GM21515 (cell line): ENCODE results near the gene PIK3CA.
A peak's percentile ranks its signal among the peaks of the same experiment; 100 is the strongest.
"Not testable (repeated sequence)": the region's sequence is repeated elsewhere in the genome, so short reads cannot be mapped to it uniquely, and the experiment has no call there.

Source experiments
- ATAC-seq: cut with Tn5 transposase; IDR thresholded peaks from one replicate; pipeline ENCODE4 v1.9.1; 2021; ENCODE audit not compliant: unreplicated experiment

The PIK3CA gene

DNA sequence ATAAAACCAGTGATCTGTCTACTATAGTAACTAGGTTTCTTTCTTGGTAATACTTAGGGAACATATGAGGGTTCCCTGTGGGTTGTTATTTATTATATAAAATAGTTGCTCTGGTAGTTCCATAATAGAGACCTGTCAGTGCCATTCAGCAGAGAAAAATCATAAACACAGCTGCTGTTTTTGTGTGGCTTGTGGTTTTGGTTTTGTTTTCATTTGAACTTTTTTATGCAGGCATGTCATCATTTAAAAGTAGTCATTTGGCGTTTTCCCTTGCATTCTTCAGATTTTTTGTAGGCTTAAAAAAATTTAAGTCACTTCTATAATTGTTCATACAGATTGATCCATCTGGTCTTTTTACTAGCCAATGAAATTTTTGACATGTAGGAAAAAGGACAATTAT, 47.9 kb downstream of the PIK3CA start:
- peak; percentile 94 for ATAC-seq

DNA sequence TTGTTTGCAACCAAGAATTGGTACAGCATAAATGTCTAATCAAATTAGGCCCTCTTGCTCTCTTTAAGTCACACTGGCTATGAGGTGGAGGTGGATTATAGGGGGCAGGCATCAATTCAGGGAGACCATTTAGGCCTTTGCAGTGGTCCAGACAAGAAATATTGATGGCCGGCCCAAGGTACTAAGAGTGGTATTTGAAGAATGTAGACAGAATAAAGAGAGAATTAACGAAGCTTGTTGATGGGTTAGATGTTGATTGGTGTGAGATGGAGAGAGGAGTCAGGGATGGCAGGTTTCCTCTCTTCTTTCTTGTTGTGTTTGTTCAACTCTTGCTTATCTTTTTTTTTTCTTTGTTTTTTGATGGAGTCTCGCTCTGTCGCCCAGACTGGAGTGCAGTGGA, 48.5 kb downstream of the PIK3CA start:
- ATAC-seq: no peak

DNA sequence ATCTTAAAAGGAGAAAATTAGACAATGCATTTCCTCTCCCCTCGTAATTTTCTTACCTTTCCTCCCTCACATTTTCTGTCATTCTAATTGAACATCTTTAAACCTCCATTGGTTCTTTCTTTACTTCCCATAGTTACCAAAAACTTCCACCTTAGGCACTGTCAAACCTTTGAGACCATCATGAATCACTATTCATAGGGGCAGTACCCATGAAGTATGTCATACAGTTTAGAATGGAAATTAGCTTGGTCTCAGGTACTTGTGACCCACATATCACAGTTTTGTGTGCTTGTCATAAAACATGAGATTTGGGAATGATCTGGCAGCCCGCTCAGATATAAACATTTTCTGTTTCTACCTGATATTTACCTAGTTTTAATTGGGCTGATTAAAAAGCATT, 52.6 kb downstream of the PIK3CA start:
- ATAC-seq: no peak

DNA sequence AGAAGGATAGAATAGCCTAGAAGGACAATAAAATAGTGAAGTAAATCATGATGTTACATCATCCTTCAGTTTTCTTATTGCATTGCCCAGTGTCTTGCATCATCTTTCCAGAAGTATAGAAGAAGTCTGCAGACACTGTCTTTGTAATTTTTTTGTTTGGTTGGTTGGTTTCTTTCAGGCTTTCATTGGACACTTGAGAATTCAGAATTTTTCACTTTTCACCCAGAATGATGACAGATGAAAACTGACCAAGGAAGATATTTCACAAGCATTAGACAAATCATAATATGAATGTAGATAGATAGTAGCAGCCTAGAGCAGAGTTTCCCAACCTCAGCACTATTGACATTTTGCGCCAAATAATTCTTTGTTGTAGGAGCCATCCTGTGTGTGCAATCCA, 67.4 kb downstream of the PIK3CA start:
- not testable (repeated sequence) for ATAC-seq

DNA sequence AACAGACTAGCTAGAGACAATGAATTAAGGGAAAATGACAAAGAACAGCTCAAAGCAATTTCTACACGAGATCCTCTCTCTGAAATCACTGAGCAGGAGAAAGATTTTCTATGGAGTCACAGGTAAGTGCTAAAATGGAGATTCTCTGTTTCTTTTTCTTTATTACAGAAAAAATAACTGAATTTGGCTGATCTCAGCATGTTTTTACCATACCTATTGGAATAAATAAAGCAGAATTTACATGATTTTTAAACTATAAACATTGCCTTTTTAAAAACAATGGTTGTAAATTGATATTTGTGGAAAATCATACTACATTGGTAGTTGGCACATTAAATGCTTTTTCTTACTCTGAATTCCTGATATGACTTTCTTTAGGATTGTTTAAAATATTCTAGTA, 70.1 kb downstream of the PIK3CA start:
- ATAC-seq: not testable (repeated sequence)

DNA sequence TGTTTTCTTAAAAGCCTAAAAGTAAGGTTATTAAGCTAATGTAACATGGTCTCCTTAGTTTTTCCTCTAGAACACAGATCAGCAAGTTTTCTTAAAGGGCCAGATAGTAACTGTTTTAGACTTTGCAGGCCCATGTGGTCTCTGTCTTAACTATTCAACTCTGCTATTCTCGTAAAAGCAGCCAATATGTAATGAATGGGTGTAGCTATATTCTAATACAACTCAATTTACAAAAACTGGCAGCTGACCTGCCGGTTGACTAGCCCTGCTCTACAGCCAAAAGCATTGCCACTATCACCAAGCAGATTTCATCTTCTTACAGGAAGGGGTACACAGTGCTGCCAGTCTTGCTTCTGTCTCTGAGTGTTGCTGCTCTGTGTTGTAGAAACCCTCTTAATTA, 75.4 kb downstream of the PIK3CA start:
- ATAC-seq: no peak

DNA sequence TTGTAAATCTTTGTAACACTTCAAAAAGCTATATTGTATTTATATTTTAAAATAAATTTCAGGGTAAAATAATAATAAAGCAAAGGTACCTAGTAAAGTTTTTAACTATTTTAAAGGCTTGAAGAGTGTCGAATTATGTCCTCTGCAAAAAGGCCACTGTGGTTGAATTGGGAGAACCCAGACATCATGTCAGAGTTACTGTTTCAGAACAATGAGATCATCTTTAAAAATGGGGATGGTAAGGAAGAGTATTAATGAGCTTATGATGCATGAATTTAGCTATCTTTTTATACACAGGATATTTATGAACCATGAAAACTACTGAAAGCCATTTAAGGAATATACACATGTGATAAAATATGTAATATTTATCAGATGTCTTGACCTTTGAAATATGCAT, 76.4 kb downstream of the PIK3CA start:
- ATAC-seq: no peak

DNA sequence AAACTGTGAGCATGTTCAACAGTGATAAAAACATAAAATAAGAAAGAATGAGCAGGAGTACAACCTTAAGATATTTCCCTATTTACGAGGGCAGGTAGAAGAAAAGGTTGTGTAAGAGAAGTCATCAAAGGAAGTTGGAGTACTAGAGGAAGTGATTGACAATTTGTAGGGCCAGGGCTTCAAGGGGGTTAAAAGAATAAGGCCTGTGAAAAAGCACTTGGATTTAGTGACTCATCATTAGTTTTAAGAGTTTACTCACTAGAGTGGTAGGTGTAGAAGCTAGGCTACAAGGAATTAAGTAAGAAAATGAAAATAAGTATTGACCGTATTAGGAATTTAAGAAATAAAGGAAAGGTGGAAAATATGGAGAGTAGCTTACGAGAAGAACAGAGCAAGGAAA, 79.2 kb downstream of the PIK3CA start:
- no peak for ATAC-seq

DNA sequence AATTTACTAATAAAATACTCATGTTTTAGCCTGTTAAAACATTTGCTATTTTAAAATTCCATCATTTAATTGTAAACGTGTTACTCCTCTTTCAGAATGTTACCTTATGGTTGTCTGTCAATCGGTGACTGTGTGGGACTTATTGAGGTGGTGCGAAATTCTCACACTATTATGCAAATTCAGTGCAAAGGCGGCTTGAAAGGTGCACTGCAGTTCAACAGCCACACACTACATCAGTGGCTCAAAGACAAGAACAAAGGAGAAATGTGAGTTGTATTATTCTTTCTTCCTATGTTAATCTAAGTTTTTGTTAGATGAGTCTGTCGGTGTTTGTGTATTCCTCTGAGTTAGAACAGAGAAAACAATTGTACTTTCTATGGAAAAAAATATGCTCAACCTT, 81.0 kb downstream of the PIK3CA start:
- ATAC-seq: no peak

DNA sequence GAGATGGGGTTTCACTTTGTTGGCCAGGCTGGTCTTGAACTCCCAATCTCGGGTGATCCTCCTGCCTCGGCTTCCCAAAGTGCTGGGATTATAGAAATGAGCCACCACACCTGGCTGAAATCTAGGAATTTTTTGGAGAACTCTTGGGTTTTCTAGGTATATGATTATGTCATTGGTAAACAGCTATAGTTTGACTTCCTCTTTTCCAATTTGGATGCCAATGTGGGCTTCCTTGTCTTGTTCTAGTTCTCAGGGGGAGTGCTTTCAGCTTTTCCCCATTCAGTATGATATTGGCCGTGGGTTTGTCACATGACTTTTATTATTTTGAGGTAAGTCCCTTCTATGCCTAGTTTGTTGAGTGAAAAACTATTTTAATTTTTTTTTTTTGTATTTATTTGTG, 84.9 kb downstream of the PIK3CA start:
- no peak for ATAC-seq

DNA sequence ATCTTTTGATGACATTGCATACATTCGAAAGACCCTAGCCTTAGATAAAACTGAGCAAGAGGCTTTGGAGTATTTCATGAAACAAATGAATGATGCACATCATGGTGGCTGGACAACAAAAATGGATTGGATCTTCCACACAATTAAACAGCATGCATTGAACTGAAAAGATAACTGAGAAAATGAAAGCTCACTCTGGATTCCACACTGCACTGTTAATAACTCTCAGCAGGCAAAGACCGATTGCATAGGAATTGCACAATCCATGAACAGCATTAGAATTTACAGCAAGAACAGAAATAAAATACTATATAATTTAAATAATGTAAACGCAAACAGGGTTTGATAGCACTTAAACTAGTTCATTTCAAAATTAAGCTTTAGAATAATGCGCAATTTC, 86.0 kb downstream of the PIK3CA start:
- no peak for ATAC-seq

DNA sequence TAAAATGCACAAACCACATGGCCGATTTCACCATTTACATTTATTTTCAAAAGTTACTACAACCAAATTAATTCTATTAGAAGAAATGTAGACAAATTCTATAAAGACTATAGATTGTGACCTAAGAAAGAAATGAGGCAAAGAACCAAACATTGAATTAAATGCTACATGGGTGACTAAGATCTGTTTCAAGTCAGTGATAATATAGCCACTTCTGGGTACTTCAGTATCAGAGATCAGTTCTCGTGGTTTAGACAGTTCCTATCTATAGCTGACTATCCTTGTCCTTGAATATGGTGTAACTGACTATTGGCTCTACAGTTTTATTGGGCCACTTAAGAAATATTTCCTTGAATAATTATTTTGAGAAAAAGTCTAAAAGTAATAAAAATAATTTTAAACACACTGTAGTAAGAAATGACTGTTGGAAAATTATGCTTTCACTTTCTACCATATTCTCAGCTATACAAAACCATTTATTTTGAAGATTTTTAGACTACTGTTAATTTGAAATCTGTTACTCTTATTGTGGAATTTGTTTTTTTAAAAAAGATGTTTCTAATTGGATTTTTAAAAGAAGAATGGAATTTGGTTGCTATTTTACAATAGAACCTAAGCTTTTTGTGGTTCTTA, 88.6 kb downstream of the PIK3CA start:
- ATAC-seq: peak; percentile 81

DNA sequence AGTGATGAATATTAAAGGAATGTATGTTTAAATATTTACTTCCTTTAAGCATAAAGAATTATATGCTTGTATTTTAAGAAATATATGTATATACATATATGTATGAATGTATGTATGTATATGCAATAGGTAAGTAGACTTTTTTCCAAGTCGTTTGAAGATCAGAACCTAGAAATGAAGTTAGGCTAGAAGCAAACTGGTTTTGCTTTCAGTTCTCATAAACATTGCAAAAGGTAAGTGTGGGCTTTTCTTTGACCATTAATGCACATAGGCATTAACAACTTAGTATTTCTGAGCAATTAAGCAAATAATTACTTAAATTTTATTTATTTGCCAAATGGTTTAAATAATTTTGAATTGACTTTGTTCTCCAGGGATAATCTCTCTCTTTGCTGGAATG, 92.1 kb downstream of the PIK3CA start:
- ATAC-seq: peak; percentile 43

DNA sequence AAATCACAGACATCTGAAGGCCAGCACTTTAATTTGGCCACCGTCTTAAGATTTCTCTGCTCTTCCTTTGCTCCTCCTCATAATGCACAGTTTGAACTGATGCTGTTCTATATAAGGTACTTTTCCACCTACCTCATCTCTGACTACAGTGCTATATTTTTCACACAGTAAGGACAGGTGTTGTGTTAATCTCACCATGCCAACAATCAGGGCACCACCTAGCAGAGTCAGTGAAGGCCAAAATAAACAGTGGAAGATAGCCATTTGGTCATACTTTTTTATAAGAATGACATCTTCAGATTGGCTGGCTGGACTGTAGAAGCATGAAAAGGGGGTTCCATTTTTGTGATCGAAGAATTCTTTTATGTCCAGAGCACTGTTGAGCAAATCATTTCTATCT, 94.7 kb downstream of the PIK3CA start:
- ATAC-seq: not testable (repeated sequence)

DNA sequence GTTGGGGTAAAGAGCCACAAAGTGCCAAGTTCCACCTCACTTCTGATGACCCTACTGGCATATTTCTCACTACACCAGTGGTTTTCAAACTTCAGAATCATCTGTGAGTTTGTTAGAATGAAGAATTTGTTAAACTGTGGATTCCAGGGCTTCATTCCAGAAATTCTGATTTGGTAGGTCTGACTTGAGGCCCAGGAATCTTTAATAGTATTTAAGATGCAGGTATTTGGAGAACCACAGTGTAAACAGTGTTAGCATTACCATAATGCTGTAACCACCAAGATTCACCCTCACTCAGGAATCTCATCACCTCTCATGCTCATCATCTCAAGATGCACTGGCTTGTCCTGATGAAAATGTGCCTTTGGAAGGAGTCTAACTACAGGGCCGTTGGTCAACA, 96.7 kb downstream of the PIK3CA start:
- no peak for ATAC-seq

DNA sequence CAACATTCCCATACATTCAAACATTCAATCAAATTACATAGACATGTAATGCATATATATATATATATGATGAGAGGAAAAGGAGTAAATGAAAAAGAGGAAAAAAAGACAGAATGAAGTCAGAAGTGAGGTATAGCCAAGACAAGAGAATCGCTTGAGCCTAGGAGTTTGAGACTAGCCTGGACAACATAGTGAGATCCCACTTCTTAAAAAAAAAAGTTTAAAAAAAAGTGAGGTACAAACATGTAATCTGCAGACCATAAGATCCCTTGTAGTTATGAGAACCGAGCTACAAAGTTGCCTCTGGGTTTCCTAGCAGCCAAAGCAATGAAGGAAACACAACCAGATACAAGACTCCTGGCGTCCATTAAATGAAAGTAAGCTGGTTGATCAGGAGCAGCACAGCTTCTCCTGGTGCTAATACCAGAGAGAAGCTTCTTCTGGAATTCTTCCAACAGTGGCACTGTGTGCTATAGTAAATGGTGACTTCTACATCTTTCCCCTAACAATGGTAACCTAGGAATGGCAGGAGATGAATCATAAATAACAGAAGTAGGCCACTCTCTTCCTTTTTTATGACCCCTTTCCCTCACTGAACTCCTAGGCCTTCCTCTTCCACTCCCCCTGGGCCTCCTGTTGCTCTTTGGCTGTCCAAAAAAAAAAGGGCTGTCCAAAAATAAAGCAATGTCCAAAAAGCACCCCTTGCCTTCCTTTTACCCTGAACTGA, 99.3 kb downstream of the PIK3CA start:
- no peak for ATAC-seq

DNA sequence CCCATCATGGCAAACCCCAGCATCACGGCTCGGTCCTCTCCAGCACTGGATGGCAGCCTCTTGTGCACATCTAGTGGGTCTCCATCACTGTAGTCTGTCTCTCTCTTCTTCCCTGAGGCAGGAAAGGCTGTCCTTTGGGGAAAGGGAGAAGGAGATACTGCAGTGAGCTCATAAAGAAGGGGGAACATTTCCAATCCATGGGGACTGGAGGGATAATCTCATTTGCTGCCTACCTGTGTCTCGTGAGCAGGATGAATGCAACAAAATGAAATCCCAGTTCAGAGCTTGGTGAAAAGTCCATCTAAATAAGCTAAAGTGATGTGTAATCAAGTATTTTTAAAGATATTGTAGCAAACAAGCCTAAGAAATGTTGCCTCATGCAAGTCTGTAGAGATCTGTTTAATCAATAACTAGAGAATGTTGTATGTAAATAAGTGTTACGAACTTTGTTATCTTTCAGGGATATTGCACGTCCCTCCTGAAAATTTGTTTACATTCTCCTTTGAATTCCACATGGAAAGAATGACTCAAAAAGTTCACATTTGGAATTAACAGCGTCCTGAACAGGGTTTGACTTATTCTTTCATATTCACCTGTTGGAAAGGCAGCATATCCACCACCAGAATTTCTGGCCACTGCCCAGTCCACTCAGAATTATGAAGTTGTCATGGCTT, 102.8 kb downstream of the PIK3CA start, which contains the start of gene KCNMB3:
Gene KCNMB3 (minus strand): TSS at position 312 of the 674 bp plus-strand sequence. CDS start 124 bp downstream, at position 188.
- ATAC-seq: no peak

DNA sequence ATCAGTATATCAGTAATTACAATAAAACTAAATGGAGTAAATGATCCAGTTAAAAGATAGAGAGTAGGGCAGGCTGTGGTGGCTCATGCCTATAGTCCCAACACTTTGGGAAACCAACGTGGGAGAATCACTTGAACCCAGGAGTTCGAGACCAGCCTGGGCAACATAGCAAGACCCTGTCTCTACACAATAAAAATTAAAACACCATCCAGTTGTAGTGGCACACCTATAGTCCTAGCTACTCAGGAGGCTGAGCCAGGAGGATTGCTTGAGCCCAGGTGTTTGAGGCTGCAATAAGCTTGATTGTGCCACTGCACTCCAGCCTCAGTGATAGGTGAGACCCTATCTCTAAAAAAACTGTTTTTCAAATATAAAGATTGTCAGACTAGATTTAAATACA, 108.7 kb downstream of the PIK3CA start:
- no peak for ATAC-seq

DNA sequence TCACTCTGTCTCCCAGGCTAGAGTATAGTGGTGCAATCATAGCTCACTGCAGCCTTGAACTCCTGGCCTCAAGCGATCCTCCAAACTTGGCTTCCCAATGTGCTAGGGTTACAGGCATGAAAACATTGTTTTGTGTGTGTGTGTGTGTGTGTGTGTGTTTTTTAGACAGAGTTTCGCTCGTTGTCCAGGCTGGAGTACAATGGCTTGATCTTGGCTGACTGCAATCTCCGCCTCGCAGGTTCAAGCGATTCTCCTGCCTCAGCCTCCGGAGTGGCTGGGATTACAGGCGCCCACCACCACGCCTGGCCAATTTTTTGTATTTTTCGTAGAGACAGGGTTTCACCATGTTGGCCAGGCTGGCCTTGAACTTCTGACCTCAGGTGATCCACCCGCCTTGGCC, 109.6 kb downstream of the PIK3CA start:
- not testable (repeated sequence) for ATAC-seq

DNA sequence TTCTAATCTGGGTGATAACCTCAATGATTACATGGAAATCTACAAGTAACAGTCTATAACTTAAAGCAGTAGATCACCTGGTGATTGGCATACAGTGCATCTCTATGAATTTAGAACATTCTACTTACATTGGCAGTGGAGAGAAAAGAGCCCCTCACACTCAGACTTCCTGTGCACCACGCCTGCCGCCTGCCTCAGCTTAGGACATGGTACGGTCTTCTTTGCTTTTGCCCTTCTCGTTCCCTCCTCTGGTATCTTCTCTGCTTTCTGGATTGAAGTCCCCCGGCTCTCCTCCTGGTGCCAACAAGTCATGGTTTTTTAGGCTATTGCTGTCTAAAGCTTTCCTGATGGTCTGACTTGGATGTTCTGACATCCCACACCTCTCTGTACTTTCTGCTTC, 110.7 kb downstream of the PIK3CA start:
- no peak for ATAC-seq

DNA sequence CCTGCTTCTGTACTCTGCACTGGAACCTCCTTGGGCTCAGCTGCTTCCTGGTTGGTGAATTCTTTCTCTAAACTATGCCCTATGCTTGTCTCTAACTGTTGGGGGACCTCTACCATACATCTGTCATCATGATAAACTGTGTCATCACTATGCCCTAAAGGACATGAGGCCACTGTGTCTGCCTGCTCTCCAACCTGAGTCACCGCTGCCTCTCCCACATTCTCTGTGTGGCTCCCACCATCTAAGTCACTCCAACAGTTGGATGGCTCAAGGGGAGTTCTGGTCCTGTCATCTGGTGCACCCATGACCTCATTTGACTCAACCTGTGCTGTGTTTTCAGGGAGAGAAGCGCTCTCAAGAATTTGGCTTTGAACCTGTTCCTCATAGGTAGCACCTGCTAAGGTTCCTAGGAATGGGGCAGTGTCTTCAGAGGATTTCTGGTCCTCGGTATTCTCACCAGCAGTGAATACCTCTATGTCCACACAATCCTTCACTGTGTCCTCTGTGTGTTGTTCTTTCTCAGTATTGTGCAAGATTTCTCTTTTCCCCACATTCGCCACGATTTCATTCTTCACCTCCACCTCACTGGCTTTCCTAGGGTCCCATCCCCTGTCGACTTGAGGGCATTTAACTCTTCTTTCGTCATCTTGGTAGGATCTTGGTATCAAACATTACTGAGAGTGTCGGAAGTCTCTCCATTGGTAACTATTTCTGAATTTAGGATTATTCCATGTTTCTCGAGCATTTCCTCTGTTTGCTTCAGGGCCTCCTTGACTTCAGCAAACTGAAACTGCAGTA, 112.0 kb downstream of the PIK3CA start:
- ATAC-seq: not testable (repeated sequence)
